ENCODE results near the gene SH3BP4.

- TF ChIP-seq CTCF (IDR thresholded peaks at IDR 0.05) (no peak), POLR2A (IDR thresholded peaks at IDR 0.05) (no peak)
Measured at GRCh38 chr2:234990300-234990699, 38.5 kb downstream of the SH3BP4 start.

Measured in Peyer's patch (tissue), 4 donors.